AG20443 (cell line): ENCODE data around the gene GTF2H1.
A peak's percentile ranks its signal among the peaks of the same experiment; 100 is the strongest.

Source experiments
- DNase-seq: peaks from one replicate; pipeline ENCODE4 v3.0.0; 2012; ENCODE audit warnings: low spot score, mixed read lengths

GTF2H1 gene

DNA sequence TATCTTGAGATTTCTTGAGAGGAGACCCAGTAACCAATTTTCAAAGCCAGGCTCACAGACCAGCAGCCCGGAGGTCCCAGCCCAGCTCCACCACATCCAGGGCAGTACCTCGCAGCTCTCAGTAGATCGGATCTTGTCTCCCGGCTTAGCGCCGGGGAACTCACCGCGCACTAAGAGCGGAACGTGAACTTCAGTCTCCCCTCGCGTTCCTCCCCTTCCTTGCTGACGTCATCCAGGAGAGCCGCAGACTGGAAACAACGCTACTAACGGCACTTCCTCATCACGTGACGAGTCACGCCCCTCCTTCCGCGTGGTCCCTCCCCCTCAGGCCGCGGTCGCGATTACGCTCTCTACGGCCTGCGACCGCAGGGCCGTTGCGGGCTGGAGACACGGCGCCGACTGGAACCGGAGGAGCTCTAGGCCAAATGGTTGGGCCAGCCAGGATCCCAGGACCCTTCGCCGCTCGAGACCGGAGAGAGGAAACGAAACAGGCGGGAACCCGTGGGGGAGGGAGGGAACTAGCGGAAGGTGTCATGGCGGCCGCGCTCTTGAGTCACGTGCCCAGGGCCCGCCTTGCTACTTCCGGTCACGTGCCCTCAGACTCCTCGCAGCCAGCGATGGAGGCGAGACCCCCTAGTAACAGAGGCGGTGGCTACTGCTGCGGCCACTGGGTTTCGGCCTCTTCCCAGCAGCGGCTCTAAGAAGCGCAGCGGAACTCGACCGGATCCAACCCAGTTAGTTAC lies at the start of gene GTF2H1, which contains the start of gene HPS5:
TSS of gene GTF2H1 (plus strand) at position 599 of the 743 bp plus-strand sequence. CDS start 10,508 bp downstream, outside the sequence.
TSS of gene HPS5 (minus strand) at position 172 of the 743 bp plus-strand sequence. CDS start 4,282 bp downstream, outside the sequence.
- DNase-seq, result peak; percentile 99

DNA sequence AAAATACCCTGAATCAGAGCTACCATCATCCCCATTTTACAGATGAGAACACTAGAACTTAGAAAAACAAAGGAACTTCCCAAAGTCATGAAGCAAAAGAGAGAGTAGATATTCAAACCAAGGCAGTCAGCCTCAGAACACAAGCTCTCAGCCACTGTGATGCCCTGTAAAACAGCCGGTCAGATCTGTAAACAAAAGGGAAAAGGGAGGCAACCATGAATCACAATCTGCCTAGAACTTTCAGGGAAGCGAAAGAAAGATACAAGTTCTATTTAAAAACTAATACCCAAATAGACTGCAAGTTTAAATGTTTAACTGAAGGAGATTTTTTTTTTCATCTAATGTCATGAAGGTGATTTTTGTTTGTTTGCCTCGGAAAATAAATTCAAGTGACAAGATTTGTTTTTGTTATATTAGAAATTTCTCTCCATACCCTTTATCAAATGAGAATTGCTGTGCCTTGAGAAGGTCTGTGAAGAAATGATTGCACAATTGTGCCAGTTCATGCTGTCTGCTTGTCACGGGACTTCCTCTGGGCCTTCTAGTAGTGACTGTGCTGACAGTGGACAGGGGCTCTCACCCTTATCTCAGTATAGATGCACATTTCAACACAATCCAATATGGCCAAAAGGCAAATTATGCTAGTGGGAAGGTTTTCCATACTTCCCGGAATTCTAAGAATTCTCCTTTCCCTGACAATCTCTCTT lies 44.6 kb upstream of the GTF2H1 start:
- no peak for DNase-seq

DNA sequence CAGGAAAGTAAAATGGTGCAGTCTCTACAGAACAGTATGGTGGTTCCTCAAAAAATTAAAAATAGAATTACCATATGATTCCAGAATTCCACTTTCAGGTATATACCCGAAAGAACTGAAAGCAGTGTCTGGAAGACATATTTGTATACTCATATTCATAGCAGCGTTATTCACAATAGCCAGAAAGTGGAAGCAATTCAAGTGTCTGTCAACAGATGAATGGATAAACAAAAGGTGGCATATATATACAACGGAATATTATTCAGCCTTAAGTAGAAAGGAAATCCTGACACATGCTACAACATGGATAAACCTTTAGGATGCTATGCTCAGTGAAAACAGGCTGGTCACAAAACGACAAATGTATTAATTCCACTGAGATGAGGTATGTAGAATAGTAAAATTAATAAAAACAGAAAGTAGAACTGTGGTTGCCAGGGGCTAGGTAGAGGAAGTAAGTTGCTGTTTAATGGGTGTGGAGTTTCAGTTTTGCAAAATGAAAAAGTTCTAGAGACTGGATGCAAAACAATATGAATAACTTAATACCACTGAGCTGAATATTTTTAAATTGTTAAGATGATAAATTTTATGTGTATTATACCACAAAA lies 41.8 kb upstream of the GTF2H1 start:
- DNase-seq, result no peak

DNA sequence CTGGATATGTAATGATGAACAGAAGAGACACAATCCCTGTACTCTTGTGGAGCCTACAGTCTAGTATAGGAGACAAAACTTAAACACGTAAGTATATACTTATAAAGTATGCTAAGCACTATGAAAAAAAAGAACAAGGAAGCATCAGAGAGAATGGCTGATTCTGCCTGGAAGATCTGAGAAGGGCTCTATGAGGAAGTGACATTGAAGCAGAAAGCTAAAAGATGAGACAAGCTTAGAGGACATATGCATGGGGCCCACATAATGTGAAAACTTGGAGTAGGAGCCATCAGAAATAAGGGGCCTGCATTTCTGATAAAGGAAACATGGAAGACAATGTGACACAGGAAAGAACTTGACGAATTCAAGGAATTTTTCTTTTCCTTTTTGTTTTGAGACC lies 39.7 kb upstream of the GTF2H1 start:
- DNase-seq, result no peak

DNA sequence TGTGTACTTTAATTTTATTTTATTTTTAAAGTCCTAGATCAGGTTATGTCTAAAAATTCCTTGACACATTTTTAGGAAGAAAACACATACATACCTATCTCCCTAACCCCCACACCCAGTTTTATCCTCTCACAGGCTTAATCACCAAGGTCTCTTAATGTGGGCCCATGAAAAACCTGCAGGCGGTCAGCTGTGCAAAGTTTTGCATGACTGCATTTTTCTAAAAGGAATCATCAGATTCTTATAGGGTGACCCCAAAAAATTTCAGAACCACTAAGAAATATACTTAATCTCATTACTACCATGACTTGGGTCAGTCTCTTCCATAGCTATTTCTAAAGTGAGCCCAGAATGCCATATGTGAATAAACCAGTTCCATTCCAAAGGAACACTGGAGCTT lies 36.5 kb upstream of the GTF2H1 start:
- no peak for DNase-seq

DNA sequence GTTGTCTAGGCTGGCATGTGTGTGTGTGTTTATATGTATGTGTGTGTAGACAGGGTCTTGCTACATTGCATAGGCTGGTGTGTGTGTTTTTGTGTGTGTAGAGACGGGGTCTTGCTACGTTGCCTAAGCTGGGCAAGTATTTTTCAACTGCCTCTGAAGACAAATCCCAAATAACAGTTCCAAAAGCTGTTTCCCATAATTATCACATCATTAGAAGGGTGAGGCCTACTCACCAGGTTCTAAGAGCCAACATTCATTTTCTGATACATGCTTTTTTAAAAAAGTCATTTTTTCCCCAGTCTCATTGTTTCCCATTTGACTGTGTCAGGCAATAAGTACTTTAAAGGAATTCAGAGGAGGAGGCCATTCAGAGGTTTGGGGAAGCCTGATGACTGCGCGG lies 33.5 kb upstream of the GTF2H1 start:
- no peak for DNase-seq

DNA sequence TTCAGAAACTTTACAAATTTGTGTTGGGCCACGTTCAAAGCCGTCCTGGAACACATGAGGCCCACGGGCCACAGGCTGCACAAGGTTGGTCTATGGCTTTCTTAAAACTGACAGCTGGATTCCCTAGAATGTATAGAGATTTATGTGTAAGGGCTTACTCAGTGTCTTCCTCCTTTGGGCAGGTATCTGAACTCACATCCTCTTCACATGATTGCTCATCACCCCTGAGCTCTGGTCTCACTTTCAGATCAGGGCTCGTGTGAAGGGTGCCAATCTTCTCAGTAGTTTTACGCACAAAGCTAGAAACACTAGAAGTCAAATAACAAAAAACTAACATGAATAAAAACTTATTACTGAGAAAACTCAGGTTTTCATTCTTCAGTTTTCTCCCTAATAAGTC lies 27.5 kb upstream of the GTF2H1 start:
- DNase-seq, result no peak

DNA sequence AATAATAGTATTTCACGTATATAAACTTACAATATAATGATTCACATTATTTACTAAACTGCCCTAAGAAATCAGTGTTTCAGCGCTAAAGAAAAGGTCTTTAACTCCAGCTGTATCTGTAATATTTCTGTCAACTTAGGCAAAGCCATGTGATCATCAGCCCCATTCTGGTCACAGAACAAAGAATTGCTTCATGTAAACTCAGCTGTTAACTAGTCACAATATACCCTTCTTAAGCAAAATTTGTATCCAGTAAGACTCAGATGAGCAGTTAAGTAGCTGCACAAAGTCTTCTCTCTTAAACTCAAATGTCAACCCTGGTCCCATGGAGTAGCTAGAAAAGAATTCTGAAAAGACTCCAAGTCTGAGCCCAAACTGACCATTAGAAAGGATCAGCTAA lies 27.1 kb upstream of the GTF2H1 start:
- no peak for DNase-seq

DNA sequence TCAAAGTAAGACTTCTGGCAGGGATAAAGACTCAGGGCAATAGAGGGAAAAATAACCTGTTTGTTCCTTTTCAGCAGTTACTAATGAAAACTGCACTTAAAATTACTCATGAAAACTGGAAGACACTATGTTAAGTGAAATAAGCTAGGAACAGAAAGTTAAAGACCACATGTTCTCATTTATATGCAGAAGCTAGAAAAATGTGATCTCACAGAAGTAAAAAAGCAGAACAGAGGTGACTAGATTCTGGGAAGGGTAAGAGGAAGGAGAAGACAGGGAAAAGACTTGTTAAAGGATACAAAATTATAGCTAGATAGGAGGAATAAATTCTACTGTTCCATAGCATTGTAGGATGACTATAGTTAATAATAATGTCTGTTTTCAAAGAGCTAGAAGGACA lies 22.6 kb upstream of the GTF2H1 start:
- DNase-seq, result no peak

DNA sequence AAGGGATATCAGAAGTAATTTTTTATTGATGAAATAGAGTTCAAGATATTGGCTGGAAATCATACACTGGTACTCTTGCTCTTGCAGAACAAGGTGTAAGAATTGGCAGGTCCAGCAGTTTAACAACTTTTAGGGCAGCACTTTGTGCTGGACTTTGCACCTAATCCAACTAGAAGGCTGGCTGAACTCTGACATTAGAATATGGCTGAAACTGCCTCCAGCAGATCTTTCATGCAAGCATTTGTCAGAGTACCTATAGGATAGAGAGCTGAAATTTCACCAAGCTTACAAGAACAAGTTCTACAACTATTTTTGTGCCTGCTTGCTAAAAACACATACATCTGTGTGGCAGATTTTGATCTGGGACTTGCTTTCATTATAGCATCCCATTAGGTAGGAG lies 17.6 kb upstream of the GTF2H1 start:
- DNase-seq, result no peak

DNA sequence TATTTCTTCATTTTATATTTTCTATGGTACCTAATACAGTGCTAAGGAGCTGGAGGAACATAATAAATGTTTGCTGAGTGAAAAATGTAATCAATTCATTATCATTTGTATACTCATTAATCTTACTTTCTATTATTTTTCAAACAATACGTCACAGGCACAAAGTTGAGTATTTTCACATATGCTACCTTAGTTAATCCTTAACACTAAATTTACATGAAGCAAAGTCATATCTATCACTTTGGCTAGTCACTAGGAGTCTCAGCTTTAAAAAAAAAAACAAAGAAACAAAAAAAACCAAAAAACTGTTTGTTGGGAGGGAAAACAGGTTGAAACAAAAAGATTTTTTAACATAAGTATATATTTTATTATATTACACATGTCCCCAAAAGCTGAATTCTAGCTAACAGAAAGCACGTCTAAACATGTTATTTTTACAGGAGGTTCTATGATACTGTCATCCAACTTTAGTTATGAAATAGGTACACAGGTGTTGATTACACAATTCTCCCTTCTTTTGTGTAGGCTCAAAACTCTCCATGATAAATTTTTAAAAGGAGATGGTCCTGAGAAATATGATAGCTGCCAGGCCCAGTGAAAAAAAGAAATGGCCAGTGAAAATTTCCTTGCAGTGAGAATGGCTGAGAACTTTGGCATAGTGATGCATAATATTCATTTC lies 14.8 kb upstream of the GTF2H1 start:
- no peak for DNase-seq

DNA sequence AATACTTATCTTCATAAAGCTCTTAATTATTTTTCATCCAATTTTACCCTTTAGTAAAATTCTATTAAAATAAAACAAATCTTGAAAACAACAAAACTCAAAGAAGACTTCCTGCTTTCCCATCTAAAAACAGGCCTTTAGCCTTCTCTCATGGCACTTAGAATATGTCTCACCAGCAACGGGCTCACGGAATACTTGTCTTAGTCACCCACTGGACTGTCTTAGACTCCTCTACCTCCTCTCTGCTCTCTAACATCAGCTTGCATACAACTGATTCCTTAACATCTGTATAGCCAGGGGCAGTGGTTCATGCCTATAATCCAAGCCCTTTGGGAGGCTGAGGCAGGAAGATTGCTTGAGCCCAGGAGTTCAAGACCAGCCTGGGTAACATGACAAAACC lies 14.1 kb upstream of the GTF2H1 start:
- DNase-seq, result no peak

DNA sequence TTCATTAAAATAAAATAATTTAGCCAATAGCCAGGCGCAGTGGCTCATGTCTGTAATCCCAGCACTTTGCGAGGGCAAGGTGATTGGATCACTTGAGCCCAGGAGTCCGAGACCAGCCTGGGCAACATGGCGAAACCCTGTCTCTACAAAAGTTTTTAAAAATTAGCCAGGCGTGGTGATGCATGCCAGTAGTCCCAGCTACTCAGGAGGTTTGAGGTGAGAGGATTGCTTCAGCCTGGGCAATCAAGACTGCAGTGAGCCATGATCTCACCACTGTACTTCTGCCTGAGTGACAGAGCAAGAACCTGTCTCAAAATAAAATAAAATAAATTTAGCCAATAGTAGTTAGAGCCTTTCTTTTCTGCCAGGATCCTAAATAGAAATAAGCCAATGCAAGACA lies 12.7 kb upstream of the GTF2H1 start:
- DNase-seq, result no peak

DNA sequence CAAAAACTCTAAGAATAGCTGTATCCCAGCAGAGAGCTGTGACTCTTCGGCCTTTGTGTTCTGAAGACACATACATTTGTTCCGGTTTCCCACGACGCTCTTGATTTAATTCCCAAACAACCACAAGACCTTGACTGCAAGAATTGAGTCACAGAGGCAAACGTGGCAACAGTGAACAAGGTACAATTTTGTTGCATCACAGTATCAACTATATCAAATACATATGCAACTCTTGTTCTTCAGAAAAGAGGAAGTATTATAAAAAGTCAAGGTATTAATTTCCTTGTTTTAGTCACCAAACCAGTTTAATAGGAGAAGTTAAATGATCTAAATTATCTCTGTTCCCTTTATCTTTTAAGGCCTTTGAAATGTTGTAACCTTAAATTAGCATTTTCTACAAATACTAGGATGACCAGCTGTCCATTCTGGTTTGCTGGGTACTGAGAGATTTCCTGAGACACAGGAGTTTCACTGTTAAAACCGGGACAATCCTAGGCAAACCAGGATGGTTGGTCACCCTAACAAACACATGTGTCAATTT lies 11.5 kb upstream of the GTF2H1 start:
- no peak for DNase-seq

DNA sequence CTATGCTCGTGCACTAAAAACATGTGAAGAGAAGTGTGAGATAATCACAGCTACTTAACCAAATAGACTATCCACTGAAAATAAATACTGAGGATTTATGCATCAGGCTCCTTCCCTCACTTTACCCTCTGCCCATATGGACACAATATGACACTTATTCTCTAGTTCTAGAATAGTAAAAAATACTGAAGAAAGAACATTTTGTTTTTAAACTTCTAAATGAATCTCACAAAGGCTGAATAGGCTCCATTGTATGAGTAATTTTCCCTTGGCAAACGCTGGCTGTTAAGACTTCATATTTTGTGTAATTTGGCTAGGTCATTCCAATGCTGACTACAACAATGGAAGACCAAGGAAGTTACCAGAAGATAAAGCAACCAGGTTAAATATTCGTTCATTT lies 10.4 kb upstream of the GTF2H1 start:
- DNase-seq, result peak; percentile 44

DNA sequence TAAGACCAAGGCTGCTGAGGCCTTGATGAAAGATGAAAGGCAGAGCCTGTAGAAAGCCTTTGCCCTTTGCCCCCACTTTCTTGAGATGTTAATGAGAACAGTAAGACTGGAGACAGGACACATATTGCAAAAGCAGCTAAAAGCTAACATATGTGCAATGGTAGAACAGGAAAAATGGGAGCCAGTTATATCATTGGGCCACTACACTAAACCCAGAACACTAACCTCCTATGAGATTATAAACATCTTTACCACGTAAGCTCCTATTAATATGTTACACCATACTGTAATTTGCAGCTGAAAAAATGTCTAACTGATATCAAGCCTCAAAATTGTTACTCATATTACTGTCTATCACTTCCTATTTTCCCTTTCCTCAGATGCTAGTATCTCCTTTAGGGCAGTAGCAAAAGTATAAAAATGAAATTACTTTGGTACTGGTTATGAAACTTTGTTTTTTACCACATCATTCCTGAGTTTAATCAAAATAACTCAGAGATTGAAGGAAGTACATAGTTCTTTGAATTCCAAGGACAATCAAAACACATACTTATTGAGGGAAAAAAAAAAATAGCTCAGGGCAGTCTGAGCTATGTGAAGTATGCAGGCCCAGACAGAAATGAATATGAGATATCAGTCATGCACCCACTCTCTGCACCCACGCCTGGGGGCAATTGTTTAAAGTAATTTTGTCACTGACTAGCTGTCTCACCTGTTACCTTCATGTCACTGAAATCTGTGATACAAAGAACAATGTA lies 9.5 kb upstream of the GTF2H1 start:
- DNase-seq, result peak; percentile 49

DNA sequence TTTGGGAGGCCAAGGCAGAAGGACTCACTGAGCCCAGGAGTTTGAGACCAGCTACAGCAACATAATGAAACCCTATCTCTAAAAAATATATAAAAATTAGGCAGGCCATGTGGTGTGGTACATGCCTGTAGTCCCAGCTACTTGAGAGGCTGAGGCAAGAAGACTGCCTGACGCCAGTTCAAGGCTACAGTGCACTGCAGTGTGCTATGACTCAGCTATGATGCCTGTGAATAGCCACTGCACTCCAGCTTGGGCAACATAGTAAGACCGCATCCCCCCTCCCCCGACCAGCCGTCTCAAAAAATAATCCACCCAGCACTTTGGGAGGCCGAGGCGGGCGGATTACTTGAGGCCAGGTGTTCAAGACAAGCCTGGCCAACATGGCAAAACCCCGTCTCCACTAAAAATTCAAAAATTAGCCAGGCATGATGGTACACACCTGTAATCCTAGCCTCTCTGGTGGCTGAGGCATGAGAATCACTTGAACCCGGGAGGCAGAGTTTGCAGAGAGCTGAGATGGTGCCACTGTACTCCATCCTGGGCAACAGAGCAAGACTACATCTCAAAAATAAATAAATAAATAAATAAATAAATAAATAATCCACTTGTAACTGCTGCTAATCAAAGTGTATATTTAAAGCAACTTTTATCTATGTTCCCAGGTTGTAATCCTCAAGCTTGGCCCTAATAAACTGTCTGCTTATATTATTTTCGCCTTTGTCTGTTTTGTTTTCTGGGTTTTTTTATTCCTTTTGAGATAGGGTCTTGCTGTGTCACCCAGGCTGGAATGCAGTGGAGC lies 8.2 kb upstream of the GTF2H1 start:
- DNase-seq, result no peak

DNA sequence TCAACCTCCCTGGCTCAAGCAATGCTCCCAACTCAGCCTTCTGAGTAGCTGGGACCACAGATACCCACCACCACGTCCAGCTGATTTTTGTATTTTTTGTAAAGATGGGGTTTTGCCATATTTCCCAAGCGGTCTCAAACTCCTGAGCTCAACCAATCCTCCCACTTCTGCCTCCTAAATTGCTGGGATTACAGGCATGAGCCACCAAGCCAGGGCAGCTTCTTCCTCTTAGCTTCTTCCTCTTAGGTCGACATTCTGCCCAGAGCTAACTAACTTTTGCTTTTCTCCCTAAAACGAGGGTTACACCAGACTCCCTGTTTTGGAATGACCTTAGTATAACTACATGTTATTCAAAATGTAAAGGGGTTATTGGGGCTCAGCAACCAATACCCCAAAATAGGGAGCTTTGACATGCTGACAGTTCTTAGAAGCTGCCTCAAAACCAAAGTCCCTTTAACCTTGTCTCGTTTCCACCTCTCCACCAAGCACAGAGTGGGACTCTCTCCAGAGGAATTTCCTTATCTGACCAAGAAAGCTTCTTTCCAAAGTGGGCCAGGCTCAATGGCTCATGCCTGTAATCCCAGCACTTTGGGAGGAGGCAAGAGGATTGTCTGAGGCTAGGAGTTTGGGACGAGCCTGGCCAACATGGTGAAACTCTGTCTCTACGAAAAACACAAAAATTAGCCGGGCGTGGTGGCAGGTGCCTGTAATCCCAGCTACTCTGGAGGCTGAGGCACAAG lies 7.4 kb upstream of the GTF2H1 start:
- DNase-seq, result no peak

DNA sequence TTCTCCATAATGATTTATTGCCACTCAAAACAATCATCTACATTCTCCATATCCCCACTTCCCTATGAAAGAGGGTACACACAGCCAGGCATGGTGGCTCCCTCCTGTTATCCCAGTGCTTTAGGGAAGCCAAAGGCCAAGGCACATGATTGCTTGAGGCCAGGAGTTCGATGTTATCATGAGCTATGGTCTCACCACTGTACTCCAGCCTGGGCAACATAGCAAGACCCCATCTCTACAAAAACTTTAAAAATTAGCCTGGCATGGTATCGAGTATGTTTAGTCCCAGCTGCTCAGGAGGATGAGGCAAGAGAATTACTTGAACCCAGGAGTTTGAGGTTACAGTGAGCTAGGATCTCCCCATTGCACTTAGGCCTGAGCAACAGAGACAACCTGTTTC lies 6.5 kb upstream of the GTF2H1 start:
- DNase-seq, result no peak

DNA sequence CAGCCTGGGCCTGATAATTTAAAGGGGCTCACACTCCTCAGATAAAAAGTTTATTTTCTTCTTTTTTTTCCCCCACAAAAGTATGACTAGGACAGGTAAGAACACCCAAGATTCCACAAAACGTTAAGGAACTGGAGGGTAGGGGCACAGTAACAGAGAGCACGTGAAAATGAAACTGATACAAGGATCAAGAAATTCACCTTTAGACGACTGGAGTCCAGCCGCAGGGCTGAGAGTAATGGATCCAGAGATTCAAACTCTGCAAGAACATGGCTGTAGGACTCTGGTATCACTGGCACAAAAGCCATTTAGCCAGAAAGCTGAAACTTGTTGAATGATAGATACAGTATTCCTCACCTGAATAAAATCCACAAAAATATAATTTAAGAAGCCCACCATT lies 4.8 kb upstream of the GTF2H1 start:
- DNase-seq, result no peak
